H1 (cell line): Measurements from ENCODE around the gene RALGDS. TPM values are rescaled to one million over a fixed set of nuclear protein-coding genes. Genes with fewer than 3 reads are reported as not detected.

Experiments
- EZH2 ChIP-seq: fragments of 200-600 bp; sonication (generic); IDR thresholded peaks from 2 replicates; pipeline ENCODE4 v1.7.1; 2012; ENCODE audit warnings: low read depth, mild to moderate bottlenecking, moderate library complexity, low read length, inconsistent platforms; ENCODE audit not compliant: severe bottlenecking
- GABPA ChIP-seq: IDR thresholded peaks from 2 replicates; pipeline ENCODE4 v1.6.1; 2011; ENCODE audit warnings: mild to moderate bottlenecking, low read length, moderate library complexity, borderline replicate concordance; ENCODE audit not compliant: insufficient read depth
- JUND ChIP-seq: IDR thresholded peaks from 2 replicates; pipeline ENCODE4 v1.6.1; 2011; ENCODE audit warnings: mild to moderate bottlenecking, improper control_type of control experiment, low read length
- KDM1A ChIP-seq: fragments of 200-600, 300-600 bp; sonication (generic); IDR thresholded peaks from 2 replicates; pipeline ENCODE4 v1.7.1; 2016; ENCODE audit warnings: mild to moderate bottlenecking, low read length, borderline replicate concordance
- NRF1 ChIP-seq: IDR thresholded peaks from 2 replicates; pipeline ENCODE4 v1.6.1; 2011; ENCODE audit warnings: mild to moderate bottlenecking, low read depth, low read length, improper control_type of control experiment
- RAD21 ChIP-seq, 2 experiments: IDR thresholded peaks in 1 of 2; conservative IDR thresholded peaks in 1 of 2; 2 replicates each; pipeline ENCODE4 v1.6.1; 2011; ENCODE audit warnings: low read depth in 2 of 2, low read length in 2 of 2, improper control_type of control experiment in 1 of 2, inconsistent platforms in 1 of 2, mild to moderate bottlenecking in 1 of 2, moderate library complexity in 1 of 2
- RBBP5 ChIP-seq: IDR thresholded peaks from 2 replicates; pipeline ENCODE4 v1.7.1; 2012; ENCODE audit warnings: low read depth, mild to moderate bottlenecking, inconsistent platforms, low read length, moderate library complexity, borderline replicate concordance
- polyA plus RNA-seq, 7 experiments: library from polyadenylated mRNA; depleted of rRNA in 3 of 7; stranded (reverse) in 5 of 7; unstranded in 2 of 7; fragments of >200 nt in 5 of 7; fragments of 200-250 nt in 2 of 7; gene quantifications; 1 replicate in 5 of 7; 2 replicates in 1 of 7; 4 replicates in 1 of 7; pipeline versions ENCODE4 v1.2.1 to v1.2.3, GENCODE V29; 2011 to 2013; ENCODE audit warnings: missing spikeins in 2 of 7, mixed read lengths in 2 of 7
- total RNA-seq: library from RNA; stranded (reverse); fragmentation: NEBNext Ultra II Directional; extraction: Animal tissue kit (Norgen Biotek cat#: 25700); gene quantifications from 2 replicates; pipeline ENCODE4 v1.2.1, GENCODE V29; 2021

Gene RALGDS
- total and polyA plus RNA-seq, 2 of the 8 experiments (the other 6 are each of a cell fraction or from before 2014, with no cell fraction given) = 14.5 to 25.5 TPM

DNA sequence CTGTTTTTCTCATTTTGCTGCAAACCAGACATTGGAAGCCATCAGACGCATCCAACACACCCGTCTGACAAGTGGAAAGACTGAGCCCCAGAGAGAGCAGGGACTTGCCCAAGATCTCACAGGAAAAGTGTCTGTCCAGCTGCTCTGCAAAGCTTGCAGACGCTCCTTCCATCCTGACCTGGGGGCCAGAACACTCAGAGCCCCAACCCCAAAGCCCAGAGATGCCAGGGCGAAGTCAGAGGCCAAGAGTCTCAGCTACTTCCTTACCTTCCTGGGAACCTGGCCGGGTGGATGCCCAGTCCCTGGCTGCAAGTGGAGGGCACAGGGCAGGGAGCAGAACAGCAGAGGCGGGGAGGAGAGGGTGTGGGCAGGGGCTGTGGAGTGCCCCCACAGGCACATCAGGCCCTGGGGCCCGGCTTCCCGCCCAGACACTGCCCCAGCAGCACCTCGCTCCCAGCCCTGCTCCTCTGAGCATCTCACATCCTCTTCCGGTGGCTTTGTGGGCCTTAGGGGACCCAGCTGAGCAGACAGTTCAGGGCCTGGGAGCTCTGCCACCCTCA, 9.7 kb upstream of the RALGDS start (continued):
- TF ChIP-seq RAD21 (IDR thresholded peaks at IDR 0.05 in 1 of 2, conservative IDR thresholded peaks at IDR 0.05 in 1 of 2; ENCODE audit: low read depth in 2 of 2, low read length in 2 of 2) (no peak), RBBP5 (no peak), EZH2 (no peak), NRF1 (no peak), JUND (no peak), GABPA (no peak), KDM1A (no peak)
- TF ChIP-seq, all 59 proteins: peak for 0
